NOMO-1 treated with dmso at 0.1 percent for 144 hours (cell line): Measurements from ENCODE around the gene RIT2.

Source experiments
- DNase-seq: peaks from one replicate; lab custom pipeline; 2025; ENCODE audit not compliant: unreplicated experiment; lab: John Stamatoyannopoulos, UW

RIT2 gene

GRCh38 chr18:43115076-43115921 is at the start of gene RIT2:
RIT2 (minus strand) TSS chr18:43115685.
- no peak for DNase-seq

- DNase-seq: no peak
These were observed 46.0 kb upstream of the RIT2 start for GRCh38 chr18:43161528-43161927.

- no peak for DNase-seq
These were observed 45.0 kb upstream of the RIT2 start for GRCh38 chr18:43160509-43160908.

GRCh38 chr18:43159926-43160325 is 44.4 kb upstream of the RIT2 start:
- DNase-seq: no peak

GRCh38 chr18:43159086-43159770 is 43.7 kb upstream of the RIT2 start:
- no peak for DNase-seq

- no peak for DNase-seq
These were observed 42.9 kb upstream of the RIT2 start for GRCh38 chr18:43158381-43158780.

GRCh38 chr18:43155842-43156241 is 40.4 kb upstream of the RIT2 start:
- DNase-seq: no peak

GRCh38 chr18:43148231-43148630 is 32.7 kb upstream of the RIT2 start:
- DNase-seq: no peak

GRCh38 chr18:43141208-43141607 is 25.7 kb upstream of the RIT2 start:
- no peak for DNase-seq

GRCh38 chr18:43139288-43139946 is 23.9 kb upstream of the RIT2 start:
- DNase-seq: no peak

- DNase-seq: no peak
These were observed 19.4 kb upstream of the RIT2 start for GRCh38 chr18:43134876-43135275.

- no peak for DNase-seq
These were observed 15.3 kb upstream of the RIT2 start for GRCh38 chr18:43130716-43131260.

GRCh38 chr18:43129946-43130524 is 14.6 kb upstream of the RIT2 start:
- no peak for DNase-seq

GRCh38 chr18:43125471-43125870 is 10.0 kb upstream of the RIT2 start:
- no peak for DNase-seq

- no peak for DNase-seq
These were observed 7.5 kb upstream of the RIT2 start for GRCh38 chr18:43122955-43123354.

GRCh38 chr18:43116699-43117294 is 1.3 kb upstream of the RIT2 start:
- DNase-seq: no peak

- DNase-seq: no peak
These were observed 2.1 kb downstream of the RIT2 start for GRCh38 chr18:43113220-43113895.

GRCh38 chr18:43108882-43109281 is 6.6 kb downstream of the RIT2 start:
- no peak for DNase-seq

GRCh38 chr18:43108469-43108868 is 7.0 kb downstream of the RIT2 start:
- no peak for DNase-seq

GRCh38 chr18:43093646-43094045 is 21.8 kb downstream of the RIT2 start:
- no peak for DNase-seq
